K562 (cell line): ENCODE measurements around the gene WNK2. TPM values are rescaled to one million over a fixed set of nuclear protein-coding genes. Genes with fewer than 3 reads are reported as not detected.
A peak's percentile ranks its signal among the peaks of the same experiment; 100 is the strongest.

ENCODE experiments used
- ATAC-seq: fragments of 200-7000 bp; cut with Tn5 transposase; 3 replicates; pipeline ENCODE4 v1.9.1; 2020; ENCODE audit warnings: moderate library complexity
- BruUV-seq: library from RNA; stranded (reverse); fragments of 400-500 nt; replicated peaks from 2 replicates; lab custom pipeline; 2021; lab: Mats Ljungman, UMichigan
- CTCF ChIA-PET: fragments of 300-600 bp; formaldehyde crosslinking; extraction: SDS; loops from one replicate; lab custom pipeline; 2021; ENCODE audit warnings: low intra/inter-chr PET ratio; lab: Yijun Ruan, JAX
- POLR2A ChIA-PET: fragments of 300-600, 350-650 bp; sonication (Branson Sonifier 250); formaldehyde crosslinking; extraction: SDS; loops from one replicate; lab custom pipeline; 2021; ENCODE audit warnings: antibody characterized with exemption, inconsistent platforms; lab: Yijun Ruan, JAX
- DNase-seq, 4 experiments: peaks; one replicate each; pipeline versions ENCODE4 v3.0.0 to v3.0.0-alpha.2; 2011 to 2018; ENCODE audit warnings: low spot score in 3 of 4, mixed read lengths in 3 of 4; ENCODE audit errors: extremely low read depth in 1 of 4
- FAIRE-seq: peaks from 2 replicates; lab custom pipeline; 2011; peaks lifted over from hg19 to GRCh38; lab: Jason Lieb, UNC
- H2AFZ ChIP-seq: 2 replicates; pipeline ENCODE4 v1.6.0; 2011; ENCODE audit warnings: low read depth, low read length, control low read depth, inconsistent platforms
- H3K27ac ChIP-seq: fragments of 200-600 bp; 3 replicates; pipeline ENCODE4 v1.8.0; 2011; ENCODE audit warnings: low read depth, mild to moderate bottlenecking, control low read depth, inconsistent platforms, low read length, moderate library complexity, mixed read lengths; ENCODE audit errors: extremely low read depth
- H3K27me3 ChIP-seq, 2 experiments: fragments of 300-600 bp in 1 of 2; 2 replicates in 1 of 2; 3 replicates in 1 of 2; pipeline versions ENCODE4 v1.6.0 to v1.8.0; 2011; ENCODE audit warnings: inconsistent platforms in 2 of 2, low read length in 2 of 2, mild to moderate bottlenecking in 1 of 2, mixed read lengths in 1 of 2, moderate library complexity in 1 of 2; ENCODE audit not compliant: control insufficient read depth in 2 of 2, insufficient read depth in 2 of 2
- H3K36me3 ChIP-seq: fragments of 300-600 bp; 3 replicates; pipeline ENCODE4 v1.8.0; 2011; ENCODE audit warnings: mild to moderate bottlenecking, low read length, inconsistent platforms; ENCODE audit not compliant: control insufficient read depth, insufficient read depth
- H3K4me1 ChIP-seq, 2 experiments: fragments of 200-600 bp in 1 of 2; replicated peaks in 1 of 2; 2 replicates in 1 of 2; 3 replicates in 1 of 2; pipeline versions ENCODE4 v1.5.1 to v1.8.0; 2011; ENCODE audit warnings: inconsistent platforms in 2 of 2, low read length in 2 of 2, mild to moderate bottlenecking in 1 of 2, mixed read lengths in 1 of 2, moderate library complexity in 1 of 2; ENCODE audit not compliant: control insufficient read depth in 2 of 2, insufficient read depth in 2 of 2
- H3K4me2 ChIP-seq: 2 replicates; pipeline ENCODE4 v1.6.1; 2011; ENCODE audit warnings: low read length, control low read depth, inconsistent platforms, mixed read lengths; ENCODE audit not compliant: insufficient read depth
- H3K4me3 ChIP-seq: fragments of 200-600 bp; sonication (generic), shearing (Covaris generic); 2 replicates; pipeline ENCODE4 v1.5.1; 2016; ENCODE audit warnings: control low read depth, inconsistent platforms
- H3K79me2 ChIP-seq: fragments of 200-600 bp; 3 replicates; pipeline ENCODE4 v1.8.0; 2011; ENCODE audit warnings: low read length, inconsistent platforms; ENCODE audit not compliant: control insufficient read depth, insufficient read depth
- H3K9ac ChIP-seq, 2 experiments: 2 replicates each; pipeline versions ENCODE4 v1.6.0 to v1.6.1; 2011; ENCODE audit warnings: low read depth in 2 of 2, low read length in 2 of 2, control low read depth in 1 of 2, inconsistent platforms in 1 of 2, mild to moderate bottlenecking in 1 of 2, mixed read lengths in 1 of 2; ENCODE audit not compliant: insufficient read depth in 1 of 2
- H3K9me1 ChIP-seq: one replicate; pipeline ENCODE4 v1.6.0; 2011; ENCODE audit warnings: inconsistent platforms, mild to moderate bottlenecking, low read length, moderate library complexity; ENCODE audit not compliant: control insufficient read depth, insufficient read depth
- H3K9me3 ChIP-seq: replicated peaks from 2 replicates; pipeline ENCODE4 v1.5.1; 2011; ENCODE audit warnings: low read depth, low read length, inconsistent platforms; ENCODE audit not compliant: control insufficient read depth, insufficient read depth
- H4K20me1 ChIP-seq: replicated peaks from 2 replicates; pipeline ENCODE4 v1.6.1; 2011; ENCODE audit warnings: low read length, inconsistent platforms, mixed read lengths; ENCODE audit not compliant: control insufficient read depth, insufficient read depth
- C11orf30 ChIP-seq: fragments of 450-650 bp; IDR thresholded peaks from 2 replicates; pipeline ENCODE4 v1.6.1; 2016; ENCODE audit warnings: low read depth, mild to moderate bottlenecking
- CEBPB ChIP-seq: fragments of 450-650 bp; IDR thresholded peaks from 2 replicates; pipeline ENCODE4 v1.6.1; 2016; ENCODE audit warnings: missing genetic modification characterization, missing compliant biosample characterization
- JUN ChIP-seq, 2 experiments: sonication (generic) in 1 of 2; formaldehyde crosslinking in 1 of 2; IDR thresholded peaks; 2 replicates each; pipeline versions ENCODE4 v1.6.1 to v1.8.0; 2012 to 2022; ENCODE audit warnings: borderline replicate concordance in 2 of 2, mild to moderate bottlenecking in 2 of 2, improper control_type of control experiment in 1 of 2, low read depth in 1 of 2, low read length in 1 of 2, missing genetic modification reagents in 1 of 2
- MAFG ChIP-seq: fragments of 450-650 bp; conservative IDR thresholded peaks from 2 replicates; pipeline ENCODE4 v1.6.1; 2016; ENCODE audit warnings: missing genetic modification characterization, missing compliant biosample characterization
- PHB2 ChIP-seq: fragments of 450-650 bp; IDR thresholded peaks from 2 replicates; pipeline ENCODE4 v1.6.1; 2017; ENCODE audit warnings: low read depth
- STAT5B ChIP-seq: fragments of 250-450 bp; sonication (Bioruptor Pico); IDR thresholded peaks from 2 replicates; pipeline ENCODE4 v1.8.0; 2021; ENCODE audit warnings: mild to moderate bottlenecking, inconsistent platforms
- XRCC4 ChIP-seq: IDR thresholded peaks from one replicate; pipeline ENCODE4 v1.6.1; 2011; ENCODE audit not compliant: insufficient read depth, insufficient read length; ENCODE audit errors: extremely low read depth
- ZNF316 ChIP-seq: fragments of 450-650 bp; IDR thresholded peaks from 2 replicates; pipeline ENCODE4 v1.6.1; 2016
- WGBS: fragments of 100-300 bp; shearing (Covaris generic); methylation state at CpG from one replicate; pipeline ENCODE4 v1.1.6; 2016; ENCODE audit warnings: low coverage, mixed read lengths; ENCODE audit not compliant: insufficient coverage; ENCODE audit errors: missing lambda C conversion rate; 5-methylcytosine and 5-hydroxymethylcytosine counted together
- in situ Hi-C: fragments of 300-500 bp; cut with MboI; formaldehyde crosslinking; loops from 4 replicates; pipeline ENCODE4 v1.15.0; 2018; ENCODE audit warnings: inconsistent platforms, mixed read lengths
- intact Hi-C: fragments of 100-400 bp; cut with micrococcal nuclease; formaldehyde crosslinking; loops from 2 replicates; pipeline ENCODE4 v1.14.2; 2022
- polyA plus RNA-seq, 8 experiments: library from polyadenylated mRNA; depleted of rRNA in 4 of 8; stranded (reverse) in 5 of 8; unstranded in 3 of 8; fragments of >200 nt; fragmentation: Nextera tagmentation in 2 of 8; fragmentation: Illumina TruSeq in 1 of 8; extraction: Ambion mirVana in 2 of 8; extraction: Trizol in 1 of 8; gene quantifications; 2 replicates each; pipeline versions ENCODE4 v1.2.1 to v1.2.3, GENCODE V29; 2011 to 2014; ENCODE audit warnings: inconsistent platforms in 1 of 8, missing spikeins in 1 of 8
- total RNA-seq, 7 experiments: library from RNA; depleted of rRNA in 6 of 7; stranded (reverse); fragments of >200 nt in 6 of 7; fragmentation: Illumina TruSeq in 2 of 7; extraction: Trizol in 2 of 7; gene quantifications; 2 replicates each; pipeline versions ENCODE4 v1.2.1 to v1.2.3, GENCODE V29; 2011 to 2021; ENCODE audit warnings: low replicate concordance in 1 of 7
- TF ChIP-seq, protein P1 (sequence below), 2 experiments: fragments of 250-450 bp in 1 of 2; fragments of 450-650 bp in 1 of 2; sonication (Bioruptor Pico) in 1 of 2; IDR thresholded peaks; 2 replicates each; pipeline versions ENCODE4 v1.6.1 to v1.8.0; 2016 to 2021; ENCODE audit warnings: mild to moderate bottlenecking in 2 of 2, moderate library complexity in 2 of 2, missing compliant biosample characterization in 1 of 2, missing genetic modification characterization in 1 of 2

The WNK2 gene
- total and polyA plus RNA-seq, 9 of the 15 experiments (the other 6 are each of a cell fraction or from before 2014, with no cell fraction given): 0.36 to 3.3 (median 0.64) TPM; not detected in 2

DNA sequence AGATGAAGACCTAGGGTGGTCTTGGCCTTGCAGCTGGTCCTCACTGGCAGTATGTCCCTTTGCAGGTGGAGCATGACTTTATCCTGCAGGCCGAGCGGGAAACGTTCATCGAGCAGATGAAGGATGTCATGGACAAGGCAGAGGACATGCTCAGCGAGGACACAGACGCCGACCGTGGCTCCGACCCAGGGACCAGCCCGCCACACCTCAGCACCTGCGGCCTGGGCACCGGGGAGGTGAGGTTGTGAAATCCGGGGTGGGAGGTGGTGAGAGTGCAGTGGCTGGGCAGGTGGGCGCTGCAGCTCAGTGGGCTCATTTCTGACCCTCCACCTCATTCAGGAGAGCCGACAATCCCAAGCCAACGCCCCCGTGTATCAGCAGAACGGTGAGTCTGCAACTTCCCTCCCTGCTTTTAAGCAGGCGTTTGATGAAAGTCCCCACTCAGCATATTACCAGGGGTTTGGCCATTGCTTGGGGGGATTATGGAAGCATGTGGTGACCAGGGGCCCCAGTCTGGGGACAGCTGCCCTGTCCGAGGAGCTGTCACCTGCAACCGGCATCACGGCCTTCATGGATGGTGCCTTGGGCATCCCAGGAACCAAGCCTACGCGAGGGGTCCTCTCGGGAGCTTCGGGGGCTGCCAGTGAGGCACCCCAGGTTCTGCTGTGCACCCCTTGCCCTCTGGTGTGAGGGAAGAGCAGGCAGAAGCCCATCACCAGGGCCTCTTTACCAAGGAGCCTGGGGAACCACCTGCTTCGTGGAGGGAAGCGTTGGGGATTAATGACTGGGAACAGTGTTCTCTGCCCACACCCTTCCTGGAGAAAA, 84.0 kb downstream of the WNK2 start:
- no peaks in the 10 kb centered on the region for H3K9me3 ChIP-seq
- H4K20me1 ChIP-seq: peaks cover 11% of the 10 kb centered on the region
- DNase-seq (peak in 1 of 4 experiments; percentile 3), FAIRE-seq (no peak), ATAC-seq (no peak)
- H3K4me1 ChIP-seq: no peaks in the 10 kb centered on the region
- peaks cover 2% of the 10 kb centered on the region for H3K9me1 ChIP-seq
- no peaks in the 10 kb centered on the region for H3K36me3 ChIP-seq
- no peak overlapping the region for H3K4me2 ChIP-seq
- intact Hi-C loops (no loop called here), in situ Hi-C loops (no loop called here)
- no peak overlapping the region for H3K4me3 ChIP-seq
- no TSS peak for BruUV-seq
- POLR2A ChIA-PET: interaction anchor here (0.8 kb wide), 1 partner anchor 12 kb away, joined by 4 read pairs; no protein-coding TSS in a partner anchor
- CTCF ChIA-PET: no interaction called here
- WGBS: 4% methylated on average over 28 of the region's 28 CpGs
- H3K27ac ChIP-seq: no peak overlapping the region
- no peaks in the 10 kb centered on the region for H3K79me2 ChIP-seq
- no peak overlapping the region for H2AFZ ChIP-seq
- no peak overlapping the region for H3K9ac ChIP-seq
- TF ChIP-seq JUN (IDR thresholded peaks at IDR 0.05; ENCODE audit: borderline replicate concordance, low read depth, low read length): no peak
- no peak for TF ChIP-seq JUN (CRISPR knock-in tag; IDR thresholded peaks at IDR 0.05; ENCODE audit: borderline replicate concordance)
- no peak for TF ChIP-seq STAT5B (CRISPR knock-in tag)
- TF ChIP-seq, protein P1, sequence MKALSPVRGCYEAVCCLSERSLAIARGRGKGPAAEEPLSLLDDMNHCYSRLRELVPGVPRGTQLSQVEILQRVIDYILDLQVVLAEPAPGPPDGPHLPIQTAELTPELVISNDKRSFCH (CRISPR knock-in tag; IDR thresholded peaks at IDR 0.05): no peak
- TF ChIP-seq, protein P1 (tag; IDR thresholded peaks at IDR 0.05): no peak
- peak; percentile 31; the same call in 1 of the 2 replicates for TF ChIP-seq C11orf30
- TF ChIP-seq CEBPB (tag): no peak
- no peak for TF ChIP-seq PHB2
- TF ChIP-seq MAFG (tag): peak; percentile 40; the same call in 1 of the 2 replicates
- peak; percentile 41; the same call in 1 of the 2 replicates for TF ChIP-seq ZNF316
- no peak for TF ChIP-seq XRCC4
- H3K27me3 ChIP-seq: peaks cover 11 to 60% of the 10 kb centered on the region in 2 experiments
